K562 (cell line): Measurements from ENCODE around the gene H2BK1. TPM values are rescaled to one million over a fixed set of nuclear protein-coding genes. Genes with fewer than 3 reads are reported as not detected.

Source experiments
- ASH1L ChIP-seq: fragments of 450-650 bp; IDR thresholded peaks from 2 replicates; pipeline ENCODE4 v1.6.1; 2018; ENCODE audit warnings: borderline replicate concordance, mild to moderate bottlenecking, low read depth; ENCODE audit not compliant: partially characterized antibody
- CBFB ChIP-seq: sonication (generic); formaldehyde crosslinking; IDR thresholded peaks from 2 replicates; pipeline ENCODE4 v1.4.0; 2020; ENCODE audit warnings: mild to moderate bottlenecking, missing genetic modification reagents
- CTCFL ChIP-seq: IDR thresholded peaks from 2 replicates; pipeline ENCODE4 v1.6.1; 2011; ENCODE audit warnings: borderline replicate concordance, low read depth, mild to moderate bottlenecking, moderate library complexity, low read length; ENCODE audit not compliant: insufficient read depth, poor library complexity, severe bottlenecking
- ELK3 ChIP-seq: fragments of 450-650 bp; formaldehyde crosslinking; IDR thresholded peaks from 2 replicates; pipeline ENCODE4 v1.4.0; 2020; ENCODE audit warnings: mild to moderate bottlenecking
- GTF3C2 ChIP-seq: IDR thresholded peaks from 3 replicates; pipeline ENCODE4 v1.6.1; 2011; ENCODE audit warnings: borderline replicate concordance, mild to moderate bottlenecking, moderate library complexity; ENCODE audit not compliant: insufficient read length; ENCODE audit errors: extremely low read depth
- HNRNPH1 ChIP-seq: fragments of 200-400 bp; formaldehyde crosslinking; optimal IDR thresholded peaks from 2 replicates; pipeline ENCODE3; 2017; ENCODE audit warnings: low read depth, mild to moderate bottlenecking, low read length, moderate library complexity
- HNRNPLL ChIP-seq: fragments of 200-400 bp; formaldehyde crosslinking; IDR thresholded peaks from 2 replicates; pipeline ENCODE4 v1.6.1; 2017; ENCODE audit warnings: low read length, low read depth, mild to moderate bottlenecking; ENCODE audit not compliant: poor library complexity, severe bottlenecking
- MTA1 ChIP-seq: fragments of 450-650 bp; IDR thresholded peaks from 2 replicates; pipeline ENCODE4 v1.6.1; 2017; ENCODE audit warnings: borderline replicate concordance
- MTA3 ChIP-seq: fragments of 450-650 bp; formaldehyde crosslinking; IDR thresholded peaks from 2 replicates; pipeline ENCODE4 v1.6.1; 2017; ENCODE audit warnings: mild to moderate bottlenecking, borderline replicate concordance
- NELFE ChIP-seq: IDR thresholded peaks from 2 replicates; pipeline ENCODE4 v1.6.1; 2011; ENCODE audit warnings: mild to moderate bottlenecking; ENCODE audit not compliant: insufficient read depth, insufficient read length
- NFYB ChIP-seq: IDR thresholded peaks from 2 replicates; pipeline ENCODE4 v1.6.1; 2011; ENCODE audit warnings: mild to moderate bottlenecking, moderate library complexity; ENCODE audit not compliant: insufficient read length; ENCODE audit errors: extremely low read depth
- POLR2A ChIP-seq: fragments of 450-650 bp; conservative IDR thresholded peaks from 2 replicates; pipeline ENCODE4 v1.6.1; 2016
- SMAD2 ChIP-seq: fragments of 150-350 bp; IDR thresholded peaks from 2 replicates; pipeline ENCODE4 v1.6.1; 2014; ENCODE audit warnings: low read depth, mild to moderate bottlenecking, low read length
- TCF7 ChIP-seq: sonication (generic); IDR thresholded peaks from 2 replicates; pipeline ENCODE4 v1.6.1; 2016; ENCODE audit warnings: antibody characterized with exemption, borderline replicate concordance
- TEAD2 ChIP-seq: fragments of 450-650 bp; IDR thresholded peaks from 2 replicates; pipeline ENCODE4 v1.6.1; 2016; ENCODE audit warnings: missing genetic modification characterization, control low read depth, missing compliant biosample characterization
- ZNF584 ChIP-seq: fragments of 200-800 bp; sonication (Bioruptor generic); IDR thresholded peaks from 2 replicates; pipeline ENCODE4 v1.6.1; 2016; ENCODE audit warnings: low read depth, mild to moderate bottlenecking, missing genetic modification characterization, missing compliant biosample characterization
- polyA plus RNA-seq, 8 experiments: library from polyadenylated mRNA; depleted of rRNA in 4 of 8; stranded (reverse) in 5 of 8; unstranded in 3 of 8; fragments of >200 nt; fragmentation: Nextera tagmentation in 2 of 8; fragmentation: Illumina TruSeq in 1 of 8; extraction: Ambion mirVana in 2 of 8; extraction: Trizol in 1 of 8; gene quantifications; 2 replicates each; pipeline versions ENCODE4 v1.2.1 to v1.2.3, GENCODE V29; 2011 to 2014; ENCODE audit warnings: inconsistent platforms in 1 of 8, missing spikeins in 1 of 8
- total RNA-seq, 7 experiments: library from RNA; depleted of rRNA in 6 of 7; stranded (reverse); fragments of >200 nt in 6 of 7; fragmentation: Illumina TruSeq in 2 of 7; extraction: Trizol in 2 of 7; gene quantifications; 2 replicates each; pipeline versions ENCODE4 v1.2.1 to v1.2.3, GENCODE V29; 2011 to 2021; ENCODE audit warnings: low replicate concordance in 1 of 7
- TF ChIP-seq, protein P1 (sequence below): fragments of 450-650 bp; IDR thresholded peaks from 2 replicates; pipeline ENCODE4 v1.6.1; 2016; ENCODE audit warnings: low read depth, mild to moderate bottlenecking, moderate library complexity

The H2BK1 gene
- total and polyA plus RNA-seq, 9 of the 15 experiments (the other 6 are each of a cell fraction or from before 2014, with no cell fraction given), result not detected

GRCh38 chr7:151228024-151228866 is 18.0 kb upstream of the H2BK1 start (continued):
- TF ChIP-seq, protein P1, sequence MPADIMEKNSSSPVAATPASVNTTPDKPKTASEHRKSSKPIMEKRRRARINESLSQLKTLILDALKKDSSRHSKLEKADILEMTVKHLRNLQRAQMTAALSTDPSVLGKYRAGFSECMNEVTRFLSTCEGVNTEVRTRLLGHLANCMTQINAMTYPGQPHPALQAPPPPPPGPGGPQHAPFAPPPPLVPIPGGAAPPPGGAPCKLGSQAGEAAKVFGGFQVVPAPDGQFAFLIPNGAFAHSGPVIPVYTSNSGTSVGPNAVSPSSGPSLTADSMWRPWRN, result no peak
- no peak for TF ChIP-seq NELFE
- TF ChIP-seq HNRNPLL, result no peak
- no peak for TF ChIP-seq CTCFL
- TF ChIP-seq CBFB (CRISPR knock-in tag), result no peak
- TF ChIP-seq HNRNPH1, result no peak
- TF ChIP-seq ZNF584 (CRISPR knock-in tag), result no peak
- TF ChIP-seq TEAD2 (tag), result no peak
- no peak for TF ChIP-seq MTA3
- no peak for TF ChIP-seq MTA1
- no peak for TF ChIP-seq ASH1L
- no peak for TF ChIP-seq GTF3C2
- no peak for TF ChIP-seq ELK3 (CRISPR knock-in tag)
- no peak for TF ChIP-seq NFYB
- TF ChIP-seq TCF7, result no peak
- no peak for TF ChIP-seq SMAD2
- TF ChIP-seq POLR2A, result no peak
